Parathyroid adenoma (tissue), 2 donors: Measurements from ENCODE around the gene ZRANB3.

Source experiments
- H2AFZ ChIP-seq: fragments of 300-600 bp; sonication (generic); one replicate; pipeline ENCODE4 v1.7.0; 2017; ENCODE audit warnings: antibody characterized with exemption, mild to moderate bottlenecking
- H3K27ac ChIP-seq: fragments of 300-600 bp; sonication (generic); one replicate; pipeline ENCODE4 v1.7.0; 2017
- H3K27me3 ChIP-seq: fragments of 300-600 bp; sonication (generic); one replicate; pipeline ENCODE4 v1.7.0; 2017; ENCODE audit warnings: low read length; ENCODE audit not compliant: control insufficient read depth, insufficient read depth
- H3K36me3 ChIP-seq: fragments of 300-600 bp; sonication (generic); one replicate; pipeline ENCODE4 v1.7.0; 2017; ENCODE audit warnings: low read length; ENCODE audit not compliant: control insufficient read depth, insufficient read depth
- H3K4me1 ChIP-seq: fragments of 300-600 bp; sonication (generic); one replicate; pipeline ENCODE4 v1.7.0; 2017; ENCODE audit warnings: control low read depth
- H3K4me2 ChIP-seq: fragments of 300-600 bp; sonication (generic); one replicate; pipeline ENCODE4 v1.7.0; 2017; ENCODE audit warnings: low read length
- H3K4me3 ChIP-seq: fragments of 300-600 bp; sonication (generic); one replicate; pipeline ENCODE4 v1.7.0; 2017; ENCODE audit warnings: low read depth, low read length
- H3K79me2 ChIP-seq: fragments of 300-600 bp; sonication (generic); one replicate; pipeline ENCODE4 v1.7.0; 2017; ENCODE audit warnings: control low read depth
- H3K9ac ChIP-seq: fragments of 300-600 bp; sonication (generic); one replicate; pipeline ENCODE4 v1.7.0; 2017; ENCODE audit warnings: mild to moderate bottlenecking
- H3K9me3 ChIP-seq: fragments of 300-600 bp; sonication (generic); one replicate; pipeline ENCODE4 v1.7.0; 2017; ENCODE audit warnings: low read length; ENCODE audit not compliant: control insufficient read depth
- CTCF ChIP-seq: fragments of 300-600 bp; sonication (generic); IDR thresholded peaks from one replicate; pipeline ENCODE4 v1.7.0; 2017; ENCODE audit warnings: antibody characterized with exemption, mild to moderate bottlenecking
- donor health status: primary hyperparathyroidism.

The ZRANB3 gene

GRCh38 chr2:135208016-135208415, 323.0 kb downstream of the ZRANB3 start:
- no peak overlapping the region for H3K9ac ChIP-seq
- no peak overlapping the region for H3K4me3 ChIP-seq
- no peak for TF ChIP-seq CTCF
- no peak overlapping the region for H3K4me2 ChIP-seq
- peaks cover 11% of the 10 kb centered on the region for H3K4me1 ChIP-seq
- no peaks in the 10 kb centered on the region for H3K9me3 ChIP-seq
- no peaks in the 10 kb centered on the region for H3K36me3 ChIP-seq
- H3K79me2 ChIP-seq = no peaks in the 10 kb centered on the region
- no peaks in the 10 kb centered on the region for H3K27me3 ChIP-seq
- H2AFZ ChIP-seq = no peak overlapping the region
- no peak overlapping the region for H3K27ac ChIP-seq

GRCh38 chr2:135203944-135204343, 327.1 kb downstream of the ZRANB3 start:
- TF ChIP-seq CTCF = no peak
- peak overlapping the region; percentile 86 for H3K27ac ChIP-seq
- peaks cover 29% of the 10 kb centered on the region for H3K4me1 ChIP-seq
- no peak overlapping the region for H3K9ac ChIP-seq
- no peak overlapping the region for H2AFZ ChIP-seq
- no peak overlapping the region for H3K4me2 ChIP-seq
- H3K79me2 ChIP-seq = no peaks in the 10 kb centered on the region
- no peaks in the 10 kb centered on the region for H3K9me3 ChIP-seq
- H3K27me3 ChIP-seq = no peaks in the 10 kb centered on the region
- no peak overlapping the region for H3K4me3 ChIP-seq
- H3K36me3 ChIP-seq = no peaks in the 10 kb centered on the region

- no peaks in the 10 kb centered on the region for H3K36me3 ChIP-seq
- H2AFZ ChIP-seq = peak overlapping the region; percentile 49
- H3K27ac ChIP-seq = peak overlapping the region; percentile 86
- H3K79me2 ChIP-seq = no peaks in the 10 kb centered on the region
- peaks cover 34% of the 10 kb centered on the region for H3K4me1 ChIP-seq
- TF ChIP-seq CTCF = no peak
- no peak overlapping the region for H3K9ac ChIP-seq
- no peaks in the 10 kb centered on the region for H3K27me3 ChIP-seq
- H3K9me3 ChIP-seq = no peaks in the 10 kb centered on the region
- no peak overlapping the region for H3K4me3 ChIP-seq
- peak overlapping the region; percentile 49 for H3K4me2 ChIP-seq
Measured at GRCh38 chr2:135202751-135203150, 328.3 kb downstream of the ZRANB3 start.

- Histone ChIP-seq H3K4me3 (peak overlapping the region; percentile 7), H3K27me3 (no peaks in the 10 kb centered on the region), H3K4me1 (peaks cover 36% of the 10 kb centered on the region), H3K9me3 (no peaks in the 10 kb centered on the region), H3K36me3 (no peaks in the 10 kb centered on the region), H3K27ac (peak overlapping the region; percentile 71), H2AFZ (peak overlapping the region; percentile 56), H3K9ac (no peak overlapping the region), H3K79me2 (no peaks in the 10 kb centered on the region), H3K4me2 (peak overlapping the region; percentile 59)
- no peak for TF ChIP-seq CTCF
Measured at GRCh38 chr2:135198481-135198880, 332.5 kb downstream of the ZRANB3 start.

- Histone ChIP-seq H3K4me1 (peaks cover 4% of the 10 kb centered on the region), H3K36me3 (no peaks in the 10 kb centered on the region), H3K9me3 (no peaks in the 10 kb centered on the region), H3K79me2 (no peaks in the 10 kb centered on the region), H2AFZ (no peak overlapping the region), H3K9ac (no peak overlapping the region), H3K4me3 (no peak overlapping the region), H3K4me2 (no peak overlapping the region), H3K27me3 (no peaks in the 10 kb centered on the region), H3K27ac (no peak overlapping the region)
- TF ChIP-seq CTCF = no peak
Measured at GRCh38 chr2:135190799-135191198, 340.2 kb downstream of the ZRANB3 start.
